Activated naive CD4-positive, alpha-beta T cell treated with anti-CD3 and anti-CD28 coated beads, Interleukin-2, amount 50 U/mL, for 24 hours (primary cell): Measurements from ENCODE around the gene HAUS1.

Source experiments
- H3K27ac Mint-ChIP-seq: one replicate; pipeline ENCODE4 v1.8.0; 2021; ENCODE audit warnings: mild to moderate bottlenecking, mixed read lengths
- H3K27me3 Mint-ChIP-seq: one replicate; pipeline ENCODE4 v1.8.0; 2021; ENCODE audit warnings: mixed read lengths
- H3K36me3 Mint-ChIP-seq: one replicate; pipeline ENCODE4 v1.8.0; 2021; ENCODE audit warnings: mixed read lengths
- H3K4me1 Mint-ChIP-seq: one replicate; pipeline ENCODE4 v1.8.0; 2021; ENCODE audit warnings: mixed read lengths
- H3K4me3 Mint-ChIP-seq: one replicate; pipeline ENCODE4 v1.8.0; 2021; ENCODE audit warnings: mild to moderate bottlenecking, mixed read lengths
- H3K9me3 Mint-ChIP-seq: one replicate; pipeline ENCODE4 v1.8.0; 2021; ENCODE audit warnings: mixed read lengths

HAUS1 gene, protein sequence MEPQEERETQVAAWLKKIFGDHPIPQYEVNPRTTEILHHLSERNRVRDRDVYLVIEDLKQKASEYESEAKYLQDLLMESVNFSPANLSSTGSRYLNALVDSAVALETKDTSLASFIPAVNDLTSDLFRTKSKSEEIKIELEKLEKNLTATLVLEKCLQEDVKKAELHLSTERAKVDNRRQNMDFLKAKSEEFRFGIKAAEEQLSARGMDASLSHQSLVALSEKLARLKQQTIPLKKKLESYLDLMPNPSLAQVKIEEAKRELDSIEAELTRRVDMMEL

DNA sequence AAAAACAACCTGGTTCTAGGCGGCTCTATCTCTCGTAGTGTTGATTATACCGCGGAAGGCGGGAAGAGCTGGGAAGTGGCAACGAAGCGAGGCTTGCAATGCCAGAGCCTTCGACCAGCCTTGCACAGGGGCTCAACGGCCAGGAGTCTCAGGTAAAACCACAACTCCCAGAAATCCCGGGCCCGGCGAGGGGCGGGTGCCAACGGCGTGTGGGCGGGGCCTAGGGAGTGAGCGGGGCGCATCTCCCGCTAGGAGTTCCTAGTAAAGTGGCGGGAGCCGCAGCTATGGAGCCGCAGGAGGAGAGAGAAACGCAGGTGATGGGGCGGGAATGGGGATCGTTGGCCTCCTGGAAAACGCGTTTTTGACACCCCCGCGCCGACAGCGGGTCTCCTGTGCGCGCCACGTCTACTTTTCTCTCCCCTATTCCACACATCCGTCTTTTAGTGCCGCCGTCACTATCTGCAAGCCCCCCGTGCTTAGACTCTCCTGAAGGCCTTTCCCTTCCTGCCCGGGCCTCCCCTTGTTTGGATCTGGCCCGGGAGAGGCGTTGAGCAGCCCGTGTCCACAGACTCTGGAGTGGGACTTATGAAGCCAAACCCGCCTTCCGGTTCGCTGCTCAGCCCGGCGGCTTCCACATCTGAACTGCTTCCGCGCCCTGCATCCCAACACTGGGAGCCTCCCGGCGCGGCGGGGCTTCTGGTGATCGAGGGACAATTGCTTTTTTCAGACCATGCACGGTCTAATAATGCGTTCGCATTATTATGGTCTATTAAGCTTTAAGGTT is at the start of gene HAUS1:
HAUS1 (plus strand) TSS at position 258 of the 784 bp plus-strand sequence; CDS start at position 285, 27 bp downstream.
- peaks cover 24% of the 10 kb centered on the region for H3K4me1 Mint-ChIP-seq
- H3K27ac Mint-ChIP-seq = peak within 1 kb of the TSS; percentile 82
- H3K36me3 Mint-ChIP-seq = peaks cover 1% of the 10 kb centered on the region
- no peaks in the 10 kb centered on the region for H3K27me3 Mint-ChIP-seq
- H3K9me3 Mint-ChIP-seq = no peaks in the 10 kb centered on the region
- H3K4me3 Mint-ChIP-seq = peak within 1 kb of the TSS; percentile 97

DNA sequence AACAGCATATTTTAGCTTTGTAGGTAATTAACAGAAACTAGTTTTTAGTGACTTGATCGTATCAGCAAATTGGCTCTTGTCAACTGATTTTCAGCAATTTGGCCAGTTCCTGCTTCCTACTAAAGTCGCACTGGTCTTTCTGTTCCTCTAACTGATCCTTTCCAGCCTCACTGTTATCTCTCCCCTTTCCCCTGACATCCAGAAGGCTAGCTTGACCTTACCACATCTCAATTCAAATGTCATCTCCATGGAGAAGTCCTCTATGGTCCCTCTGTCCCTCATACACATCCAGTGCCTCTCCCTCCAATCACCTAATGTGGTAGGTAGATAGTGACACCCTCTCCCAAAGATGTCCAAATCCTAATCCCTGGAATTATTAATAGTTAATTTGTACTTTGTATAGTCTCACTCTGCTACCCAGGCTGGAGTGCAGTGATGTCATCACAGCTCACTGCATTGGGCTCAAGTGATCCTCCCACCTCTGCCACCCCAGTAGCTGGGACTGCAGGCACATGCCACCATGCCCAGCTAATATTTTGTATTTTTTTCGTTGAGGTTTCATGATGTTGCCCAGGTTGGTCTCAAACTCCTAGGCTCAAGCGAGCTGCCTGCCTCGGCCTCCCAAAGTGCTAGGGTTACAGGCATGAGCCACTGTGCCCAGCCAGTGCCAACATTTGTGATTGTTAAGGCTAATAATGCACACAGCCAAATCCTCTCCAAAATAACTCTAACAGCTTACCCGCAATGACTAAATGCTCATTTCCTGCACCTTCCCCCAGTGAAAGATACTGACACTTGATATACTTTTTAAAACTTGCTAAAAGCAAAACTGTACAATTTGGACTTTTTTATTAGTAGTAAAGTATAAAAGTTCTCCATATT is 49.0 kb upstream of the HAUS1 start:
- Mint-ChIP-seq H3K4me1 (peaks cover 45% of the 10 kb centered on the region), H3K36me3 (peaks cover 2% of the 10 kb centered on the region), H3K4me3 (peak overlapping the region; percentile 52), H3K9me3 (no peaks in the 10 kb centered on the region), H3K27me3 (no peaks in the 10 kb centered on the region), H3K27ac (peak overlapping the region; percentile 59)

DNA sequence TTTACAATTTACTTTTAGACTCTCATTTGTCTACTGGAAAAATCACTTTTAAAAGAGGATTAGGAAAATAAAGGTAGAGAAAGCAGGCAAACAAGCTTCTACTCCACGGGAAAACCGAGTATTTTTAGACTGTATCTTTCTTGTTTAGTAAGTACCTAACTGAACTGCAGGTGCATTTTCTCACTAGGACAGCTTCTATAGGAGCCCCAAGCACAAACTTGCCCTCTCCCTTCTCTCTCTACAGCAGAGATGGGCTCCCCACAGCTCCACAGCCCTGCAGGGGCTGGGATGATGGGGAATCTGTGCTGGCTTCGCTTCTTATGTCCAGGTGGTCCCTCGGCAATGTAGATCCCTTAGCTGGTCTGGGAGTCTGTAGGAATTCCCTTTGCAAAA is 48.4 kb upstream of the HAUS1 start:
- Mint-ChIP-seq H3K4me3 (peak overlapping the region; percentile 52), H3K27me3 (no peaks in the 10 kb centered on the region), H3K36me3 (peaks cover 2% of the 10 kb centered on the region)

DNA sequence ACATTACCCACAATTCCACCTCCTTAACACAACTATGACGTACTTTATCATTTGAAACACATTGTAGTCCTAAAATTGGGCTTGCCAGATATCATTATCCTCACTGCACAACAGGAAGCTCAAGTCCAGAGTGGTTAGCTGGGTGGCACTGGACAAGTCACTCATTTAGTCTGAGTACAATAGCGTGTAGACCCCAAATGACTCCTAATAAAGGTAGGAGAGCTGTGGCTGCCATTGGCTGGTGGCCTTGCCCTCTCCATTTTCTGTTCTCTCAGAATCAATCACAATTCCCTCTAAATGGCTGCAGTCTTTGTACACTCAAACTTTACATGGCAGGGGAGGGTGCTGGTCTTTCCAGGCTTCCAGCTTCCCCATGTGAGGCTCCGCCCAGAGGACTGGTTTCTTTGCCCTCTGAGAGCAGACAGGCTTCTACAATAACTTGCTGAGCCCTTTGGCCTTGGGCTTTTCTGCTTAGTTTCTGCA is 43.8 kb upstream of the HAUS1 start:
- Mint-ChIP-seq H3K36me3 (no peaks in the 10 kb centered on the region), H3K27ac (no peak overlapping the region), H3K27me3 (no peaks in the 10 kb centered on the region), H3K4me1 (peaks cover 17% of the 10 kb centered on the region), H3K4me3 (no peak overlapping the region), H3K9me3 (no peaks in the 10 kb centered on the region)

More for the DNA sequence above, 48.4 kb upstream of the HAUS1 start:
- Mint-ChIP-seq H3K9me3 (no peaks in the 10 kb centered on the region), H3K27ac (peak overlapping the region; percentile 59), H3K4me1 (peaks cover 45% of the 10 kb centered on the region)

DNA sequence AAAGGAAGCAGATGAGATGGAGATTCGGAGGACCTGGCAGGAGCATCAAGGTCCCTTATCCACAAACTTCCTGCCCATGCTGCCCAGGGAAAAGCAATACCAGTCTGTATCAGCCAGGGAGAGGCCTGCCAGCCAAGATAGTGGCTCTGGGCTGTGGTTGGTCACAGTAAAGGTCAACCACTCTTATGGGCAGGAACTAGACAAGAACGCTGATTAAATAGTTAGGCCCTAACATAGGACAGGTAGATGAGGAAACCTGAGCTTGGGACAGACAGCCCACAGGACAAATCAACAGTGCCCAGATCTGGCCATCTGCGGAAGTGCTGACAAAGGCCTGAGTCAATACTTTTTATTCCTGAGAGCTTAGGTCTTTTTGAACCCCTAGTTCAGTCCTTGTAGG is 42.8 kb upstream of the HAUS1 start:
- H3K27ac Mint-ChIP-seq = no peak overlapping the region
- no peaks in the 10 kb centered on the region for H3K27me3 Mint-ChIP-seq
- H3K4me1 Mint-ChIP-seq = peaks cover 7% of the 10 kb centered on the region
- no peak overlapping the region for H3K4me3 Mint-ChIP-seq
- no peaks in the 10 kb centered on the region for H3K36me3 Mint-ChIP-seq
- no peaks in the 10 kb centered on the region for H3K9me3 Mint-ChIP-seq

DNA sequence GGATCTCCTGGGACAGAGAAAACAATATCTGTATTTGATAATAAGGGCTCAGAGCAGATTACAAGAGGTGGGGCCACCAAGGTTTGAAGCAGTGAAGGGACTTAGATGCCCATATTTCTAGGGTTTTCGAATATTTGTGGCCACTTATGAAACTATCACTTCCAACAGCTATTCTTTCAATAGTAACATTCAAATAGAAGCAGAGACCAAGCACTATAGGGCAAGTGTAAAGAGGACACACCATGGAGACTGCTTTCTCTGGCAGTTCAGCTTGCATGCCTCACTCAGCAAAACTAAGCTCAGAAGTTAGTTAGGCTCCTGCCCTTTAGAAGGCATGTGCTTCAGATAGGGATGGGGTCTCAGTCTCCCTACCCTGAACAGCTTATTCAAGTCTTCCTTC is 42.4 kb upstream of the HAUS1 start:
- Mint-ChIP-seq H3K36me3 (no peaks in the 10 kb centered on the region), H3K27me3 (no peaks in the 10 kb centered on the region), H3K9me3 (no peaks in the 10 kb centered on the region), H3K4me3 (no peak overlapping the region), H3K27ac (no peak overlapping the region), H3K4me1 (peaks cover 6% of the 10 kb centered on the region)

DNA sequence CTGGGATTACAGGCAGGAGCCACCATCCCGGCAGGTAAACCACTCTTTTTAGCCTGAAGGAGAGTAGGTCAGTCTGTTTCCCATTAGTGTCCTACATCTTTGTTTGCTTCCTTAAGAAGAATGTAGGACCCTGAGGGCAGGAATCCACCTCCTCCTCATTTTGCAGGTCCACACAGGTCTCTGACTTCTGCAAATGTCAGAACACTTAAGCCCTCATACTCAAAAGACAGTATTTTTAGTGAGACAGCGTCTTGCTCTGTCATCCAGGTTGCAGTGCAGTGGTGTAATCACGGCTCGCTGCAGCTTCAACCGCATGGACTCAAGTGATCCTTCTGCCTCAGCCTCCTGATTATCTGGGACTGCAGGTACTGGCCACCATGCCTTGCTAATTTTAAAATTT is 41.4 kb upstream of the HAUS1 start:
- H3K27ac Mint-ChIP-seq = no peak overlapping the region
- H3K4me1 Mint-ChIP-seq = peaks cover 9% of the 10 kb centered on the region
- H3K36me3 Mint-ChIP-seq = no peaks in the 10 kb centered on the region
- H3K9me3 Mint-ChIP-seq = no peaks in the 10 kb centered on the region
- H3K27me3 Mint-ChIP-seq = no peaks in the 10 kb centered on the region
- no peak overlapping the region for H3K4me3 Mint-ChIP-seq

DNA sequence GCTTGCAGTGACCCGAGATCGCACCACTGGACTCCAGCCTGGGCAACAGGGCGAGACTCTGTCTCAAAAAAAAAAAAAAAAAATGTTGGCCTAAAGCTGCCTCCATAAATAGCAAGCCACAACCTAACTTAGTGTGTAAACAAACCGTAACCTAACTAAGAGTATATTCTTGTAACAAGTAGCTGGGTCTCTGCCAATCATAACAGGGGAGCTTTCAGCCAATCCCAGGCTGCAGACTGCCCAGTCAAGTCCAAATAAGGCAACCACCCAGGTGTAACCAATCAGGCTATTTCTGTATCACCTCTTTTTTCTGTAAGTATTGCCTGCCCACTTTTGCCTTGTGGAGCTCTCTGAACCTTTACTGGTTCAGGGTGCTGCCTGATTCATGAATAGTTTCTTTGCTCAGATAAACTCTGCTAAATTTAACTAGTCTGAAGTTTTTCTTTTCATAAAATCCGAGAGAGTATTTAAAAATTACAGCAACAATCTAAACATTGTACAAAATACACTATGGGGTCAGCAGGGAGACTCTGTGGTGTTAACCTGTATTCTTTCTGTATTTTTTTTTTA is 36.7 kb upstream of the HAUS1 start:
- Mint-ChIP-seq H3K36me3 (no peaks in the 10 kb centered on the region), H3K27ac (no peak overlapping the region), H3K4me3 (no peak overlapping the region), H3K9me3 (no peaks in the 10 kb centered on the region), H3K27me3 (no peaks in the 10 kb centered on the region), H3K4me1 (peaks cover 30% of the 10 kb centered on the region)

DNA sequence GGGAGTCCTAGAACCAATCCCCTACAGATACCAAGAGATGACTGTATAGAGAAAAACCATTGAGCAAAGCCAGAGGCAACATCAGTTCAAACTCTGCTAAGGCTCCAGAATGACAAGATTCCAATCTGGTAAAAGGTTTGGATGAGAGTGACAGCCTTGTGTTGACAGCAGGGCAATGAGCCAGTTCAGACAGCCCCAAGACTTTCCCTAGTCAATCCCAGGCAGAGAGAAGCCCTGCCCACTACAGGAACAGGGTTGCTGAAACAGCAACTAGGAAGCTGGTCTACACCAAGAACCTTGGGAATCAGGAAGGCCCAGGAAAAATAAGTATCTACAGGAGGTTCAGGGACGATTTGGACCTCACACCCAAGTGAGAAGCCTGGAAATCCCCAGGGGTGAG is 35.4 kb upstream of the HAUS1 start:
- H3K27ac Mint-ChIP-seq = peak overlapping the region; percentile 4
- H3K4me3 Mint-ChIP-seq = no peak overlapping the region
- H3K4me1 Mint-ChIP-seq = peaks cover 42% of the 10 kb centered on the region
- no peaks in the 10 kb centered on the region for H3K9me3 Mint-ChIP-seq
- H3K27me3 Mint-ChIP-seq = no peaks in the 10 kb centered on the region
- H3K36me3 Mint-ChIP-seq = no peaks in the 10 kb centered on the region

DNA sequence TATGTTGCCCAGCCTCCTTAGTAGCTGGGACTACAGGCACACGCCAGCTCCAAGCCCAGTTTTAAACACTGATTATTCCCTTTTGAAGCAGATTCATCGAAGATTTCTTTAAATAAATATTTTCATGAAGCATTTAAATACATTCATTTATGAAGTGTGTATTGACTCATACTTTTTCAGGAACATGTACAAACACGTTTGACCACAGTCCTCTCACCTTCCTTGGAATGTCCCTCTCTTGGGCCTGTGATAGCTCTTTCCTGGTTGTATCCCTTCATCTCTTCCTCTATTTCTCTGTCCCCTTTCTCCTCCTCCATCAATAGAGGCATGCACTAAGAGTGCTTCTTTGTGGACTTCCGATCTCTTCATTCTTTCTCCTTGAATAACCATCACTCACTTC is 34.7 kb upstream of the HAUS1 start:
- no peaks in the 10 kb centered on the region for H3K27me3 Mint-ChIP-seq
- H3K27ac Mint-ChIP-seq = peak overlapping the region; percentile 48
- H3K4me1 Mint-ChIP-seq = peaks cover 47% of the 10 kb centered on the region
- no peaks in the 10 kb centered on the region for H3K36me3 Mint-ChIP-seq
- H3K4me3 Mint-ChIP-seq = peak overlapping the region; percentile 8
- no peaks in the 10 kb centered on the region for H3K9me3 Mint-ChIP-seq

DNA sequence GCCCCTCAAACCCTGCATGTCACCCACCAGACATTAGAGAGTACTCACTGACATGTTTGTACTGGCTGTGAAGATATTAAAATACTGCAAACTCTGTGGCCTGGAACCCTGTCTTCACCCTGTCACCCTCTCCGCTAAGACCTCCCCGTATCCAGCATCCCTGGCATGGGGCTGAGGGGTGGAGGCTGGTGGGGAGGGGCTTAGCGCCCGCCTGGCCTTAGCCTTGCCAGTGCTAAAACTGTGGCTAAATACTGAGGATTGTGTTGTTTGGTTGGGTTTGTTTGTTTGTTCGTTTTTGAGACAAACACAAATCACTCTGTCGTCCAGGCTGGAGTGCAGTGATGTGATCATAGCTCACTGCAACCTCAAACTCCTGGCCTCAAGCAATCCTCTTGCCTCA is 34.0 kb upstream of the HAUS1 start:
- Mint-ChIP-seq H3K4me3 (no peak overlapping the region), H3K27ac (no peak overlapping the region), H3K4me1 (peaks cover 47% of the 10 kb centered on the region), H3K9me3 (no peaks in the 10 kb centered on the region), H3K27me3 (no peaks in the 10 kb centered on the region), H3K36me3 (no peaks in the 10 kb centered on the region)

DNA sequence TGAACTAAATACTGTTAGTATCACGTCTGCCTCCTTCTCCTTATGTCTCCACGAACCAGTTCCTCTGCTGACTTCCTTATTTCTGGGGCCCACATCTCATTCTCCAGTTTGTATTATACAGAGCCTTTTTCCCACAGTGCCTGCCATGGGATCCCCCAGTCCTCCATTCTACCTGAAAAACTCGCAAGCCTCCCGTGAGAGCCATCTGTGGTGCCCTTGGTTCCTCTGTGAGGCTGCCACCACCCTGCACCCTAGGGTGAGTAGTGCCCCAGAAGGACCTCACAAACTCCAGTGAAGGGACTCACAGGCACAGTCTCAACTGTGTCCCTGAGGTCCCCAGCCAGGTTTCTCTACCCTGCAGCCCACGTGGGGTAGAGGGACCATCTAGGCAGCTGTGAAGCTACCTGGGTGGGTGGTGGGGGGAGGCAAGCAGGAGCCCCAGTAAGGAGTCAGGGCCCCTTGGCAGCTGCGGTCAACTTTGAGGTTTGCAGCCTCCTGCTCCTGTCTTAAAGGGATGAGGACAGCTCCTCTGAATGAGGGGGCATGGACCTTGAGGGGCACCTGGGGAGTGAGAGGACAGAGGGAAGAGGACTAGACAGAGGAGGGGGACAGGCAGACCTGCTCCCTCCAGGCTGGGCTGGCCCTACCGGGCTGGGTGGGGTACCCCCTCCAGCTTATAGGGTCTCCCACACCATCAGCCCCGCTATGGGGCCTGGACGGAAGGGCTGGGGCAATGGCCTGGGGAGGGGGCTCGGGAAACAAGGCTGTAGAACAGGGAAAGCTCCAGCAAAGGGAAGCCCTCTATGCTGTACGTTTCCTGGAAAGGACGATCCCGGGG is 33.2 kb upstream of the HAUS1 start:
- Mint-ChIP-seq H3K27me3 (no peaks in the 10 kb centered on the region), H3K9me3 (no peaks in the 10 kb centered on the region), H3K4me3 (peak overlapping the region; percentile 84), H3K36me3 (no peaks in the 10 kb centered on the region), H3K4me1 (peaks cover 47% of the 10 kb centered on the region), H3K27ac (peak overlapping the region; percentile 72)

DNA sequence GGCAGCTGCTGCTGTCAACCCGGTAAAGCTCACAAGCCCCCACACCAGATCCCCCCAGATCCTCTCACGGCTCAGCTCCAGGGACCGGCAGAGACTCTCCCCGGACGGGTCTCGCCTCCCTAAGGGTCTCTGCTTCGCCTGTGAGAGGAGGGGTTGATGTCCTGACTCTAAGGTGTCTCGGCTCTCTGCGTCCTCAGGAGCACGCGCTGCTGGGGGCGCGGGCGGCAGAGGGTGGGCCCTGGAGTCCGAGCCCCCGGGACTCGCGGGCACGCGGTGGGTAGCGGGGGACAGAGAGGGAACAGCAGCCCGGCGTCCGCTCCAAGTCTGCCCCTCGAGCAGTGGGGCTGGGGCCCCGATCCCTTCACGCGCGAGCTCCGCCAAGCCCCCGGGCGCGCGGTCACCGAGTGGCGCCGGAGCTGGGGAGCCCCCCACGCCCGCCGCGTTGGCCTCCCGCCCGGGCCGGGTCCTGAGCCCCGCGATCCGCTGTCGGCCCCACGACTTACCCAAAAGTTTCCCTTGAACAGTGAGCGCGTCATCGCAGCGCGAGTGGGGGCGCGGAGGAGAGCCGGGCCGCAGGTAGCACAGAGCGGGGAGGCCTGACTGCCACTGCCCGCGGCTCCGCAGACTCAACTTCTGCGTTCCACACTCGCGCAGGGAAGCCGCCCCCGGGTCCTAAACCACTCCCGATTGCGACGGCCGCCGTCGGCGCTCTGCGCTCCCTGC is 32.4 kb upstream of the HAUS1 start, which contains the start of gene PSTPIP2:
PSTPIP2 (minus strand) TSS at position 608 of the 723 bp plus-strand sequence; CDS start at position 536, 72 bp downstream.
- Mint-ChIP-seq H3K9me3 (no peaks in the 10 kb centered on the region), H3K36me3 (no peaks in the 10 kb centered on the region), H3K4me3 (peak within 1 kb of the TSS; percentile 87), H3K27me3 (no peaks in the 10 kb centered on the region), H3K4me1 (peaks cover 47% of the 10 kb centered on the region), H3K27ac (peak within 1 kb of the TSS; percentile 77)

DNA sequence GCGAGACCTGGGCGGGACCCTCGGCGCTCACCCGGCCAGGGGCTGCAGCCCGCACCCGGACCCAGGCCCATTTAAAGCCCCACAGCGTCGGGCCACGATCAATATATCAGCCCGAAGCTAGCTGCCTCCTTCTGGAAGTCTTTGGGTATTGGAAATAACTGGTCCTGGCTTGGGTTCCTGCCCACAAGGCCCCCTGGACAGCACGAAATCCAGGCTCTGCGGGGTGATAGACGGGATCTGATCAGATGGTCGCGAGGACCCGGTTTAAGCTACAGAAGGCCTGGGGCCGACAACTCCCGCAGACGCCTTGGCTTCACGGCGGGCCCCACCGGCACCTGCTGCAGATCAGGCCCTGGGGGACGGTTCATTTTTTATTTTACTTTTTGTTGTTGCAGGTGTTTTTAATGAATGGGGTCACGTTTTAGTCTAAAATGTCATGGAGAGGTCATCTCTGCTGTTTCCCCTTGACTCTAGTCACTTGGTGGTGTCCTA is 31.8 kb upstream of the HAUS1 start:
- H3K9me3 Mint-ChIP-seq = no peaks in the 10 kb centered on the region
- peak overlapping the region; percentile 87 for H3K4me3 Mint-ChIP-seq
- H3K27ac Mint-ChIP-seq = peak overlapping the region; percentile 46
- H3K4me1 Mint-ChIP-seq = peaks cover 47% of the 10 kb centered on the region
- no peaks in the 10 kb centered on the region for H3K27me3 Mint-ChIP-seq
- no peaks in the 10 kb centered on the region for H3K36me3 Mint-ChIP-seq
